ENCODE data around the gene HPSE2.

HPSE2 gene

GRCh38 chr10:98667081-98667480, 568.6 kb downstream of the HPSE2 start:
- no peak for DNase-seq

- no peak for DNase-seq
These were observed 569.4 kb downstream of the HPSE2 start for GRCh38 chr10:98666276-98666675.

GRCh38 chr10:98664329-98665042, 571.2 kb downstream of the HPSE2 start:
- no peak for DNase-seq

GRCh38 chr10:98659951-98660350, 575.7 kb downstream of the HPSE2 start:
- DNase-seq: no peak

GRCh38 chr10:98655492-98655891, 580.2 kb downstream of the HPSE2 start:
- no peak for DNase-seq

GRCh38 chr10:98649170-98649569, 586.5 kb downstream of the HPSE2 start:
- DNase-seq: no peak

GRCh38 chr10:98646998-98647917, 588.4 kb downstream of the HPSE2 start:
- no peak for DNase-seq

GRCh38 chr10:98644466-98644865, 591.2 kb downstream of the HPSE2 start:
- DNase-seq: no peak

- no peak for DNase-seq
These were observed 593.4 kb downstream of the HPSE2 start for GRCh38 chr10:98642281-98642680.

GRCh38 chr10:98638920-98639319, 596.7 kb downstream of the HPSE2 start:
- DNase-seq: no peak

- no peak for DNase-seq
These were observed 598.7 kb downstream of the HPSE2 start for GRCh38 chr10:98636921-98637329.

GRCh38 chr10:98632456-98633150, 603.0 kb downstream of the HPSE2 start:
- DNase-seq: no peak

GRCh38 chr10:98628206-98628605, 607.4 kb downstream of the HPSE2 start:
- no peak for DNase-seq

GRCh38 chr10:98627711-98628110, 607.9 kb downstream of the HPSE2 start:
- DNase-seq: no peak

- DNase-seq: no peak
These were observed 610.7 kb downstream of the HPSE2 start for GRCh38 chr10:98624963-98625362.

GRCh38 chr10:98623176-98623575, 612.5 kb downstream of the HPSE2 start:
- no peak for DNase-seq

GRCh38 chr10:98621630-98622029, 614.0 kb downstream of the HPSE2 start:
- no peak for DNase-seq

GRCh38 chr10:98620503-98620902, 615.1 kb downstream of the HPSE2 start:
- no peak for DNase-seq

- DNase-seq: no peak
These were observed 616.2 kb downstream of the HPSE2 start for GRCh38 chr10:98619446-98619845.

- no peak for DNase-seq
These were observed 617.6 kb downstream of the HPSE2 start for GRCh38 chr10:98617906-98618520.

GRCh38 chr10:98613446-98613845, 622.2 kb downstream of the HPSE2 start:
- DNase-seq: no peak

- DNase-seq: no peak
These were observed 624.2 kb downstream of the HPSE2 start for GRCh38 chr10:98611436-98611835.

GRCh38 chr10:98610836-98611235, 624.8 kb downstream of the HPSE2 start:
- no peak for DNase-seq
